Endodermal cell (in vitro differentiated cells): ENCODE results near the gene PTPRN2. TPM values are rescaled to one million over a fixed set of nuclear protein-coding genes. Genes with fewer than 3 reads are reported as not detected.

ENCODE experiments used
- DNase-seq: peaks from one replicate; pipeline ENCODE4 v3.0.0-alpha.2; 2017
- H3K27ac ChIP-seq: 2 replicates; pipeline ENCODE4 v1.5.1; 2013; ENCODE audit warnings: mild to moderate bottlenecking, low read depth, low read length, moderate library complexity
- H3K27me3 ChIP-seq: 2 replicates; pipeline ENCODE4 v1.6.1; 2013; ENCODE audit warnings: mild to moderate bottlenecking, low read length, moderate library complexity; ENCODE audit not compliant: insufficient read depth, control insufficient read depth, poor library complexity, severe bottlenecking
- H3K36me3 ChIP-seq: 2 replicates; pipeline ENCODE4 v1.7.0; 2013; ENCODE audit warnings: mild to moderate bottlenecking, low read length, moderate library complexity; ENCODE audit not compliant: control insufficient read depth, insufficient read depth
- H3K4me1 ChIP-seq: one replicate; pipeline ENCODE4 v1.7.0; 2013; ENCODE audit warnings: low read length; ENCODE audit not compliant: control insufficient read depth, insufficient read depth
- H3K4me3 ChIP-seq: 2 replicates; pipeline ENCODE4 v1.5.1; 2013; ENCODE audit warnings: mild to moderate bottlenecking, low read length, moderate library complexity
- H3K9ac ChIP-seq: 2 replicates; pipeline ENCODE4 v1.6.1; 2013; ENCODE audit warnings: mild to moderate bottlenecking, low read length, moderate library complexity; ENCODE audit not compliant: poor library complexity, severe bottlenecking; ENCODE audit errors: extremely low read depth
- H3K9me3 ChIP-seq: 2 replicates; pipeline ENCODE4 v1.6.1; 2013; ENCODE audit warnings: mild to moderate bottlenecking, low read length, moderate library complexity; ENCODE audit not compliant: control insufficient read depth
- H3K27ac Mint-ChIP-seq: 2 replicates; pipeline ENCODE4 v1.8.0; 2020; ENCODE audit warnings: mixed read lengths
- H3K27me3 Mint-ChIP-seq: 2 replicates; pipeline ENCODE4 v1.8.0; 2021; ENCODE audit warnings: mild to moderate bottlenecking, mixed read lengths; ENCODE audit not compliant: insufficient read depth
- H3K36me3 Mint-ChIP-seq: 2 replicates; pipeline ENCODE4 v1.8.0; 2020; ENCODE audit warnings: low read depth, mixed read lengths
- H3K4me1 Mint-ChIP-seq: 2 replicates; pipeline ENCODE4 v1.8.0; 2020; ENCODE audit warnings: mixed read lengths
- H3K4me3 Mint-ChIP-seq: 2 replicates; pipeline ENCODE4 v1.8.0; 2020; ENCODE audit warnings: mild to moderate bottlenecking, moderate library complexity, mixed read lengths
- H3K9me3 Mint-ChIP-seq: 2 replicates; pipeline ENCODE4 v1.8.0; 2020; ENCODE audit warnings: mild to moderate bottlenecking, mixed read lengths
- CTCF ChIP-seq: fragments of 200-600 bp; sonication (generic); conservative IDR thresholded peaks from 2 replicates; pipeline ENCODE4 v1.5.0; 2021; ENCODE audit warnings: antibody characterized with exemption, mild to moderate bottlenecking
- WGBS, 2 experiments: methylation state at CpG; one replicate each; pipeline versions ENCODE4 v1.1.5 to v1.1.7; 2013; ENCODE audit warnings: missing lambda C conversion rate in 2 of 2, mixed read lengths in 1 of 2; ENCODE audit not compliant: insufficient coverage in 1 of 2, insufficient read length in 1 of 2; 5-methylcytosine and 5-hydroxymethylcytosine counted together
- total RNA-seq, 2 donors: library from RNA; stranded (reverse); fragmentation: NEBNext Ultra II Directional in 1 of 2; extraction: Animal tissue kit (Norgen Biotek cat#: 25700) in 1 of 2; gene quantifications; 2 replicates in 1 of 2; 3 replicates in 1 of 2; pipeline ENCODE4 v1.2.1, GENCODE V29; 2021

Gene PTPRN2
- total RNA-seq, 2 donors from 2014 or later = 0.69 to 1.2 TPM

DNA sequence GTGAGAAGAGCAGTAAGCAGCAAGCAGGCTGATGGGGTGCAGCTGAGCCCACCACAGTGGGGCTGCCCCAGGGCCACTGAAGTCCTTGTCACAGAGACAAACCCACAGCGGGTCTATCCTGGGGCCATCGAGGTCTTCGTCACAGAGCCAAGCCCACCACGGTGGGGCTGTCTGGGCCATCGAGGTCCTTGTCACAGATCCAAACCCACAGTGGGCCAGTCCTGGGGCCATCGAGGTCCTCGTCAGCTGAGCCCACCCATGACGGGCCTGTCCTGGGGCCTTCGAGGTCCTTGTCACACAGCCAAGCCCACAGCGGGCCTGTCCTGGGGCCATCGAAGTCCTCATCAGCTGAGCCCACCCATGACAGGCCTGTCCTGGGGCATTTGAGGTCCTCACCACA, 700.9 kb downstream of the PTPRN2 start:
- Mint-ChIP-seq H3K4me1 (no peaks in the 10 kb centered on the region), H3K9me3 (peaks cover 13% of the 10 kb centered on the region), H3K36me3 (no peaks in the 10 kb centered on the region), H3K27ac (no peak overlapping the region), H3K4me3 (no peak overlapping the region), H3K27me3 (no peaks in the 10 kb centered on the region)
- no peak for DNase-seq
- H3K9me3 ChIP-seq = peaks cover 84% of the 10 kb centered on the region
- no peak overlapping the region for H3K9ac ChIP-seq
- no peak overlapping the region for H3K27ac ChIP-seq
- no peaks in the 10 kb centered on the region for H3K4me1 ChIP-seq
- 73 to 78% methylated on average over 4 to 11 of the region's 11 CpGs for WGBS, 2 experiments
- no peak for TF ChIP-seq CTCF
- no peak overlapping the region for H3K4me3 ChIP-seq
- no peaks in the 10 kb centered on the region for H3K36me3 ChIP-seq
- H3K27me3 ChIP-seq = no peaks in the 10 kb centered on the region

DNA sequence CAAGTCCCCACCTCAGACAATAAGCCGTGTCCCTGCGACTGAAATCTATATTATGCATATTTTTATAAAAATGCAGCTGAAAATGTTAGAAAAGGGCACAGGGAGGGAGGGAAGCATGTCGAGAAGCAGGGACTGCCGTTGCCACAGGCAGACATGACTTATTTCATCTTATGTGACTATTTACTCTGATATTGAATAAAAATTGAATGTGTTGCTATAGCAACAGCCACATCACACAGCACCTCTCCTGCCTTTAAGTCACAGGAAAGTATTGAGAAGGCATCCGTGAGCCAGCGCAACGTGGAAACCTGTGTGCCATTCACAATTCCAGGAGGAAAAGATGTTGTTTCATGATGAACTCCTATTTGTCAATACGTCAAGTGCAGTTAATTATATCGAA, 701.4 kb downstream of the PTPRN2 start:
- H3K27ac ChIP-seq = no peak overlapping the region
- 70 to 76% methylated on average over 5 to 9 of the region's 9 CpGs for WGBS, 2 experiments
- DNase-seq = no peak
- H3K36me3 ChIP-seq = no peaks in the 10 kb centered on the region
- Mint-ChIP-seq H3K27me3 (no peaks in the 10 kb centered on the region), H3K4me3 (no peak overlapping the region), H3K9me3 (peaks cover 13% of the 10 kb centered on the region), H3K27ac (no peak overlapping the region), H3K4me1 (no peaks in the 10 kb centered on the region), H3K36me3 (no peaks in the 10 kb centered on the region)
- H3K4me1 ChIP-seq = no peaks in the 10 kb centered on the region
- TF ChIP-seq CTCF = no peak
- no peak overlapping the region for H3K4me3 ChIP-seq
- no peak overlapping the region for H3K9ac ChIP-seq
- no peaks in the 10 kb centered on the region for H3K27me3 ChIP-seq
- peaks cover 84% of the 10 kb centered on the region for H3K9me3 ChIP-seq

GRCh38 chr7:157885140-157885539, 702.5 kb downstream of the PTPRN2 start:
- no peak for DNase-seq
- H3K27me3 ChIP-seq = no peaks in the 10 kb centered on the region
- no peak overlapping the region for H3K27ac Mint-ChIP-seq
- WGBS, 2 experiments = 55 to 86% methylated on average over 3 to 6 of the region's 6 CpGs
- H3K27ac ChIP-seq = no peak overlapping the region
- peaks cover 13% of the 10 kb centered on the region for H3K9me3 Mint-ChIP-seq
- H3K9me3 ChIP-seq = peaks cover 84% of the 10 kb centered on the region
- no peak overlapping the region for H3K9ac ChIP-seq
- H3K4me1 ChIP-seq = no peaks in the 10 kb centered on the region
- no peak overlapping the region for H3K4me3 Mint-ChIP-seq
- H3K27me3 Mint-ChIP-seq = no peaks in the 10 kb centered on the region
- H3K4me1 Mint-ChIP-seq = no peaks in the 10 kb centered on the region
- H3K4me3 ChIP-seq = no peak overlapping the region
- no peaks in the 10 kb centered on the region for H3K36me3 ChIP-seq
- no peaks in the 10 kb centered on the region for H3K36me3 Mint-ChIP-seq
- TF ChIP-seq CTCF = no peak
